SK-N-SH (cell line): ENCODE data around the gene SCARB2. TPM values are rescaled to one million over a fixed set of nuclear protein-coding genes. Genes with fewer than 3 reads are reported as not detected.
A peak's percentile ranks its signal among the peaks of the same experiment; 100 is the strongest.

Source experiments
- CTCF ChIA-PET: fragments of 300-600, 350-600 bp; formaldehyde crosslinking; extraction: SDS; loops from one replicate; lab custom pipeline; 2021; lab: Yijun Ruan, JAX
- POLR2A ChIA-PET: fragments of 350-600 bp; sonication (Branson Sonifier 250); formaldehyde crosslinking; extraction: SDS; loops from one replicate; lab custom pipeline; 2020; ENCODE audit warnings: antibody characterized with exemption, inconsistent platforms; lab: Yijun Ruan, JAX
- DNase-seq: peaks from one replicate; pipeline ENCODE4 v3.0.0; 2012
- H2AFZ ChIP-seq: fragments of 200-600 bp; sonication (generic); 2 replicates; pipeline ENCODE4 v1.8.1; 2016; ENCODE audit warnings: antibody characterized with exemption, mild to moderate bottlenecking, low read depth
- H3F3A ChIP-seq: fragments of 200-600 bp; sonication (generic); replicated peaks from 2 replicates; pipeline ENCODE3; 2016; ENCODE audit warnings: antibody characterized with exemption, mild to moderate bottlenecking; ENCODE audit not compliant: insufficient read depth
- H3K27ac ChIP-seq, 2 experiments: fragments of 200-500 bp in 1 of 2; fragments of 200-600 bp in 1 of 2; sonication (Bioruptor generic) in 1 of 2; sonication (generic), shearing (Covaris generic) in 1 of 2; 2 replicates each; pipeline versions ENCODE4 v1.5.1 to v1.6.1; 2014 to 2016; ENCODE audit warnings: low read depth in 2 of 2, inconsistent platforms in 1 of 2, low read length in 1 of 2, mild to moderate bottlenecking in 1 of 2, mixed read lengths in 1 of 2
- H3K27me3 ChIP-seq: fragments of 200-600 bp; sonication (generic), shearing (Covaris generic); 2 replicates; pipeline ENCODE4 v1.6.1; 2016; ENCODE audit warnings: mixed run types; ENCODE audit not compliant: insufficient read depth
- H3K36me3 ChIP-seq, 2 experiments: fragments of 200-500 bp in 1 of 2; fragments of 200-600 bp in 1 of 2; sonication (Bioruptor generic) in 1 of 2; sonication (generic) in 1 of 2; replicated peaks in 1 of 2; 2 replicates each; pipeline versions ENCODE3 to v1.5.1; 2014 to 2016; ENCODE audit warnings: low read length in 1 of 2, mild to moderate bottlenecking in 1 of 2; ENCODE audit not compliant: insufficient read depth in 2 of 2, control insufficient read depth in 1 of 2
- H3K4me1 ChIP-seq, 2 experiments: fragments of 200-500 bp in 1 of 2; fragments of 200-600 bp in 1 of 2; sonication (Bioruptor generic) in 1 of 2; sonication (generic), shearing (Covaris generic) in 1 of 2; 2 replicates each; pipeline versions ENCODE4 v1.5.1 to v1.6.1; 2014 to 2016; ENCODE audit warnings: low read depth in 1 of 2, low read length in 1 of 2, mixed run types in 1 of 2; ENCODE audit not compliant: insufficient read depth in 2 of 2, control insufficient read depth in 1 of 2
- H3K4me2 ChIP-seq: fragments of 200-600 bp; sonication (generic), shearing (Covaris generic); 2 replicates; pipeline ENCODE4 v1.6.1; 2017; ENCODE audit warnings: mixed run types
- H3K4me3 ChIP-seq, 2 experiments: fragments of 200-500 bp in 1 of 2; fragments of 200-600 bp in 1 of 2; sonication (Bioruptor generic) in 1 of 2; sonication (generic), shearing (Covaris generic) in 1 of 2; 2 replicates each; pipeline versions ENCODE4 v1.5.1 to v1.8.1; 2014 to 2016; ENCODE audit warnings: low read depth in 2 of 2, inconsistent platforms in 1 of 2, low read length in 1 of 2, mild to moderate bottlenecking in 1 of 2, mixed read lengths in 1 of 2, moderate library complexity in 1 of 2
- H3K79me2 ChIP-seq: fragments of 200-600 bp; sonication (generic); 2 replicates; pipeline ENCODE4 v1.8.1; 2017; ENCODE audit warnings: mild to moderate bottlenecking; ENCODE audit not compliant: insufficient read depth
- H3K9ac ChIP-seq: fragments of 200-600 bp; sonication (generic); 2 replicates; pipeline ENCODE4 v1.6.1; 2017; ENCODE audit warnings: mixed run types
- H3K9me2 ChIP-seq: fragments of 200-600 bp; sonication (generic); 2 replicates; pipeline ENCODE4 v1.6.1; 2017; ENCODE audit warnings: mixed run types
- H3K9me3 ChIP-seq: fragments of 200-600 bp; sonication (generic); 2 replicates; pipeline ENCODE4 v1.6.1; 2017; ENCODE audit warnings: mixed run types, mild to moderate bottlenecking, moderate library complexity
- H4K20me1 ChIP-seq: fragments of 200-600 bp; sonication (generic); 2 replicates; pipeline ENCODE4 v1.6.1; 2017; ENCODE audit warnings: mild to moderate bottlenecking, mixed run types; ENCODE audit not compliant: insufficient read depth
- ELF1 ChIP-seq: IDR thresholded peaks from 2 replicates; pipeline ENCODE4 v1.4.0; 2012
- EP300 ChIP-seq, 2 experiments: IDR thresholded peaks; 2 replicates each; pipeline versions ENCODE4 v1.4.0 to v1.6.1; 2012; ENCODE audit warnings: borderline replicate concordance in 1 of 2, low read depth in 1 of 2, low read length in 1 of 2
- GATA2 ChIP-seq: sonication (generic); formaldehyde crosslinking; IDR thresholded peaks from 2 replicates; pipeline ENCODE4 v1.5.0; 2020; ENCODE audit warnings: mild to moderate bottlenecking, missing genetic modification reagents
- JUND ChIP-seq: IDR thresholded peaks from 2 replicates; pipeline ENCODE4 v1.4.0; 2012
- MXI1 ChIP-seq: IDR thresholded peaks from 2 replicates; pipeline ENCODE4 v1.6.1; 2012; ENCODE audit warnings: mild to moderate bottlenecking, low read depth, low read length, improper control_type of control experiment
- RAD21 ChIP-seq: IDR thresholded peaks from 2 replicates; pipeline ENCODE4 v1.6.1; 2012; ENCODE audit warnings: mild to moderate bottlenecking, low read length
- RCOR1 ChIP-seq: fragments of 150-350 bp; IDR thresholded peaks from 2 replicates; pipeline ENCODE4 v1.6.1; 2017; ENCODE audit warnings: antibody characterized with exemption, low read length
- SIN3A ChIP-seq: IDR thresholded peaks from 2 replicates; pipeline ENCODE4 v1.6.1; 2012; ENCODE audit warnings: low read depth, mild to moderate bottlenecking, low read length, moderate library complexity, borderline replicate concordance
- SMC3 ChIP-seq: IDR thresholded peaks from 2 replicates; pipeline ENCODE4 v1.6.1; 2012; ENCODE audit warnings: low read depth, low read length, improper control_type of control experiment
- TCF12 ChIP-seq: IDR thresholded peaks from 2 replicates; pipeline ENCODE4 v1.4.0; 2012
- YY1 ChIP-seq: IDR thresholded peaks from 2 replicates; pipeline ENCODE4 v1.4.0; 2012; ENCODE audit warnings: low read depth, mild to moderate bottlenecking
- WGBS: methylation state at CpG from one replicate; pipeline ENCODE4 v1.1.6; 2017; ENCODE audit warnings: low lambda C conversion rate; 5-methylcytosine and 5-hydroxymethylcytosine counted together
- polyA plus RNA-seq, 3 experiments: library from polyadenylated mRNA; depleted of rRNA; stranded (reverse); fragments of >200 nt; gene quantifications; 2 replicates each; pipeline ENCODE4 v1.2.3, GENCODE V29; 2012
- TF ChIP-seq, protein P1 (sequence below): IDR thresholded peaks from 2 replicates; pipeline ENCODE4 v1.6.1; 2012; ENCODE audit warnings: mild to moderate bottlenecking, low read depth, low read length, moderate library complexity
- TF ChIP-seq, protein P2 (sequence below): IDR thresholded peaks from 2 replicates; pipeline ENCODE4 v1.4.0; 2012; ENCODE audit warnings: low read depth, borderline replicate concordance
- TF ChIP-seq, protein P3 (sequence below): IDR thresholded peaks from 2 replicates; pipeline ENCODE4 v1.4.0; 2012; ENCODE audit warnings: low read depth
- TF ChIP-seq, protein P4 (sequence below): fragments of 150-350 bp; IDR thresholded peaks from 2 replicates; pipeline ENCODE4 v1.6.1; 2017; ENCODE audit warnings: antibody characterized with exemption, low read length, low read depth, borderline replicate concordance

The SCARB2 gene
- polyA plus RNA-seq, 1 of the 3 experiments (the other 2 are of a cell fraction), result 82.6 TPM

DNA sequence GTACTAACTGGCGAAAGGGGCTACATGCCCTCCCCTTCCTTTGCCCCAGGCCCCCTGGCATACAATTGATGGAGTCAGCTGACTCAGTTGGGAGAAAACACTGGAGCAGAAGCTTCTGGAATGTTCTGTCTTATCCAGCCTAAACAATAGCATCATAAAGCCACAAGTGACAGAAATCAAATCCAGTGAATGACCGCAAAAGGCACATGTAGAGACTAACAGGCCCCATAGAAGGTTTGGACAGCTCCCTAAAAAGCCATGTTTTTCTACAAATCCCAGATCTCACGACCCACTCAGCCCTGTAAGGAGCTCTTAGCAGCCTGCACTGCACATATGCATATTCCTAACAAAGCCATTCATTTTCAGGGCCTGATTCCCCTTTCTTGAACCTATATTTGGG lies 25.1 kb downstream of the SCARB2 start:
- H3K36me3 ChIP-seq, result peaks cover 20 to 36% of the 10 kb centered on the region in 2 experiments
- H3K79me2 ChIP-seq, result peaks cover 75% of the 10 kb centered on the region
- H3K4me1 ChIP-seq, result no peaks in the 10 kb centered on the region
- no peak for TF ChIP-seq SMC3
- no peak for TF ChIP-seq ELF1
- TF ChIP-seq, protein P1, sequence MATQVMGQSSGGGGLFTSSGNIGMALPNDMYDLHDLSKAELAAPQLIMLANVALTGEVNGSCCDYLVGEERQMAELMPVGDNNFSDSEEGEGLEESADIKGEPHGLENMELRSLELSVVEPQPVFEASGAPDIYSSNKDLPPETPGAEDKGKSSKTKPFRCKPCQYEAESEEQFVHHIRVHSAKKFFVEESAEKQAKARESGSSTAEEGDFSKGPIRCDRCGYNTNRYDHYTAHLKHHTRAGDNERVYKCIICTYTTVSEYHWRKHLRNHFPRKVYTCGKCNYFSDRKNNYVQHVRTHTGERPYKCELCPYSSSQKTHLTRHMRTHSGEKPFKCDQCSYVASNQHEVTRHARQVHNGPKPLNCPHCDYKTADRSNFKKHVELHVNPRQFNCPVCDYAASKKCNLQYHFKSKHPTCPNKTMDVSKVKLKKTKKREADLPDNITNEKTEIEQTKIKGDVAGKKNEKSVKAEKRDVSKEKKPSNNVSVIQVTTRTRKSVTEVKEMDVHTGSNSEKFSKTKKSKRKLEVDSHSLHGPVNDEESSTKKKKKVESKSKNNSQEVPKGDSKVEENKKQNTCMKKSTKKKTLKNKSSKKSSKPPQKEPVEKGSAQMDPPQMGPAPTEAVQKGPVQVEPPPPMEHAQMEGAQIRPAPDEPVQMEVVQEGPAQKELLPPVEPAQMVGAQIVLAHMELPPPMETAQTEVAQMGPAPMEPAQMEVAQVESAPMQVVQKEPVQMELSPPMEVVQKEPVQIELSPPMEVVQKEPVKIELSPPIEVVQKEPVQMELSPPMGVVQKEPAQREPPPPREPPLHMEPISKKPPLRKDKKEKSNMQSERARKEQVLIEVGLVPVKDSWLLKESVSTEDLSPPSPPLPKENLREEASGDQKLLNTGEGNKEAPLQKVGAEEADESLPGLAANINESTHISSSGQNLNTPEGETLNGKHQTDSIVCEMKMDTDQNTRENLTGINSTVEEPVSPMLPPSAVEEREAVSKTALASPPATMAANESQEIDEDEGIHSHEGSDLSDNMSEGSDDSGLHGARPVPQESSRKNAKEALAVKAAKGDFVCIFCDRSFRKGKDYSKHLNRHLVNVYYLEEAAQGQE, result 0 out of 2 replicates have a peak, but pooled peaks have one; percentile 50
- peaks cover 9% of the 10 kb centered on the region for H4K20me1 ChIP-seq
- ChIA-PET CTCF (interaction anchor here (1.2 to 3.8 kb wide), 3 partner anchors 8 to 316 kb away, joined by 3 to 35 read pairs (median 10); no protein-coding TSS in a partner anchor), POLR2A (no interaction called here)
- H3K4me3 ChIP-seq, result no peak overlapping the region
- H3K27ac ChIP-seq, result no peak overlapping the region
- no peak overlapping the region for H2AFZ ChIP-seq
- H3K9ac ChIP-seq, result no peak overlapping the region
- H3K9me2 ChIP-seq, result no peaks in the 10 kb centered on the region
- no peak for DNase-seq
- no peaks in the 10 kb centered on the region for H3K9me3 ChIP-seq
- no peak overlapping the region for H3K4me2 ChIP-seq
- no peaks in the 10 kb centered on the region for H3F3A ChIP-seq
- no peaks in the 10 kb centered on the region for H3K27me3 ChIP-seq
- 97% methylated on average over 3 of the region's 3 CpGs for WGBS

DNA sequence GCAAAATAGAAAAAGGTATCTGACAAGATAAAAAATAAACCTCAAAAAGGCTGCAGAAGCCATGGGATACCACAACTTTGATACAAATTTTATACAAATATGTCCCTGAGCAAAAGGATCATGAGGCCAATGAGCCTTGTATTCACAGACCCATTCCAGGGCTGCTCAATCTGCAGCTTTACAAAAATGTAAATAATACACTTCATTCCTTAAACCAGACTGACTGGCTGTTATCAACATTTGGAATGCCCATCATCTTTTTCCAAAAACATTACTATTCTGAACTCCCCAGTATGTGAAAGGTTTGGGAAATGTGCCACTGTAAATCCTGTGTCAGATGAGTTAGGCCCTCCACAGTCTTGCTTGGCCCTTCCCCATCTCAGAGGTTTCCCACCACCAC lies 25.5 kb downstream of the SCARB2 start:
- H3K9me2 ChIP-seq, result no peaks in the 10 kb centered on the region
- H3K4me2 ChIP-seq, result no peak overlapping the region
- no peaks in the 10 kb centered on the region for H3K4me1 ChIP-seq
- TF ChIP-seq, protein P2, sequence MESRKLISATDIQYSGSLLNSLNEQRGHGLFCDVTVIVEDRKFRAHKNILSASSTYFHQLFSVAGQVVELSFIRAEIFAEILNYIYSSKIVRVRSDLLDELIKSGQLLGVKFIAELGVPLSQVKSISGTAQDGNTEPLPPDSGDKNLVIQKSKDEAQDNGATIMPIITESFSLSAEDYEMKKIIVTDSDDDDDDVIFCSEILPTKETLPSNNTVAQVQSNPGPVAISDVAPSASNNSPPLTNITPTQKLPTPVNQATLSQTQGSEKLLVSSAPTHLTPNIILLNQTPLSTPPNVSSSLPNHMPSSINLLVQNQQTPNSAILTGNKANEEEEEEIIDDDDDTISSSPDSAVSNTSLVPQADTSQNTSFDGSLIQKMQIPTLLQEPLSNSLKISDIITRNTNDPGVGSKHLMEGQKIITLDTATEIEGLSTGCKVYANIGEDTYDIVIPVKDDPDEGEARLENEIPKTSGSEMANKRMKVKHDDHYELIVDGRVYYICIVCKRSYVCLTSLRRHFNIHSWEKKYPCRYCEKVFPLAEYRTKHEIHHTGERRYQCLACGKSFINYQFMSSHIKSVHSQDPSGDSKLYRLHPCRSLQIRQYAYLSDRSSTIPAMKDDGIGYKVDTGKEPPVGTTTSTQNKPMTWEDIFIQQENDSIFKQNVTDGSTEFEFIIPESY, result no peak
- no peak for TF ChIP-seq SIN3A
- TF ChIP-seq JUND, result no peak
- TF ChIP-seq MXI1, result no peak
- no peak for TF ChIP-seq RCOR1
- TF ChIP-seq, protein P3, sequence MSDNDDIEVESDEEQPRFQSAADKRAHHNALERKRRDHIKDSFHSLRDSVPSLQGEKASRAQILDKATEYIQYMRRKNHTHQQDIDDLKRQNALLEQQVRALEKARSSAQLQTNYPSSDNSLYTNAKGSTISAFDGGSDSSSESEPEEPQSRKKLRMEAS, result no peak
- no peak for TF ChIP-seq YY1
- TF ChIP-seq SMC3, result no peak
- TF ChIP-seq, protein P4, sequence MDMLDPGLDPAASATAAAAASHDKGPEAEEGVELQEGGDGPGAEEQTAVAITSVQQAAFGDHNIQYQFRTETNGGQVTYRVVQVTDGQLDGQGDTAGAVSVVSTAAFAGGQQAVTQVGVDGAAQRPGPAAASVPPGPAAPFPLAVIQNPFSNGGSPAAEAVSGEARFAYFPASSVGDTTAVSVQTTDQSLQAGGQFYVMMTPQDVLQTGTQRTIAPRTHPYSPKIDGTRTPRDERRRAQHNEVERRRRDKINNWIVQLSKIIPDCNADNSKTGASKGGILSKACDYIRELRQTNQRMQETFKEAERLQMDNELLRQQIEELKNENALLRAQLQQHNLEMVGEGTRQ, result no peak
- TF ChIP-seq TCF12, result no peak
- TF ChIP-seq RAD21, result no peak
- TF ChIP-seq, protein P1, result no peak
- TF ChIP-seq EP300 (IDR thresholded peaks at IDR 0.05; ENCODE audit: borderline replicate concordance in 1 of 2, low read depth in 1 of 2, low read length in 1 of 2), result no peak
- no peak for TF ChIP-seq GATA2 (CRISPR knock-in tag)
- no peaks in the 10 kb centered on the region for H3K9me3 ChIP-seq
- CTCF ChIA-PET, result interaction anchor here (1.2 to 3.8 kb wide), 3 partner anchors 8 to 316 kb away, joined by 3 to 35 read pairs (median 10); no protein-coding TSS in a partner anchor
- no peaks in the 10 kb centered on the region for H3F3A ChIP-seq
- no peak overlapping the region for H3K27ac ChIP-seq
- H3K36me3 ChIP-seq, result peaks cover 16 to 32% of the 10 kb centered on the region in 2 experiments
- no peak overlapping the region for H2AFZ ChIP-seq
- POLR2A ChIA-PET, result no interaction called here
- no peak overlapping the region for H3K4me3 ChIP-seq
- H3K79me2 ChIP-seq, result peaks cover 75% of the 10 kb centered on the region
- DNase-seq, result no peak
- peaks cover 13% of the 10 kb centered on the region for H4K20me1 ChIP-seq
- no peak overlapping the region for H3K9ac ChIP-seq
- no peaks in the 10 kb centered on the region for H3K27me3 ChIP-seq
